GM13976 (cell line): ENCODE measurements around the gene MAEA.

Source experiments
- DNase-seq: peaks from one replicate; pipeline ENCODE4 v3.0.0; 2012; ENCODE audit warnings: low spot score
- CTCF ChIP-seq: IDR thresholded peaks from 2 replicates; pipeline ENCODE4 v1.5.1; 2012; ENCODE audit warnings: borderline replicate concordance, mild to moderate bottlenecking; ENCODE audit not compliant: insufficient read depth; ENCODE audit errors: extremely low read depth, missing control alignments, control extremely low read depth
- in situ Hi-C: fragments of 300-500 bp; cut with MboI; formaldehyde crosslinking; loops from one replicate; pipeline ENCODE4 v1.12.0; 2022; ENCODE audit warnings: low sequenced_read_pairs, mixed read lengths, inconsistent platforms; ENCODE audit not compliant: unreplicated experiment

The MAEA gene

GRCh38 chr4:1342003-1342402 is 52.3 kb downstream of the MAEA start:
- no peak for TF ChIP-seq CTCF
- in situ Hi-C loops: loop anchor here (10.0 kb wide), 1 partner anchor 207 kb away; no protein-coding TSS in a partner anchor
- DNase-seq: no peak

DNA sequence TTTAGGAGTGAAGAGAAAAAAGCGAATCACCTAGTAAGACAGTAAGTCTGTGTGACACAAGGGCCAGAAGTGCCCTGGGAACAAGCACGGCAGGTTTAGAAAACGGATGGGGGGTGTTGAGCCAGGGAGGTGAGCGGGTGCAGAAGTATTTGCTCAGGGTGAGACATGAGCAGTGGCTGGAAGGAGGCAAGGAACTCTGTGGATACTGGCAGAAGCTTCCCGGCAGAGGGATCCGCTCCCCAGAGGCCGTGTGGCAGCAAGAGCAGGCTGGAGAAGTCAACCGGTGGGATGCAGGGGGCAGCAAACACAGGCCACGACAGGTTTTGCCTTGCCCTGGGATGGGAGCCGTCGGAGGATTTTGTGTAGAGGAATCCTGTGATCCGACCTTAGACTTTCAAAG is 55.0 kb downstream of the MAEA start:
- no peak for DNase-seq
- TF ChIP-seq CTCF: no peak
- in situ Hi-C loops: loop anchor here (10.0 kb wide), 1 partner anchor 210 kb away; no protein-coding TSS in a partner anchor

DNA sequence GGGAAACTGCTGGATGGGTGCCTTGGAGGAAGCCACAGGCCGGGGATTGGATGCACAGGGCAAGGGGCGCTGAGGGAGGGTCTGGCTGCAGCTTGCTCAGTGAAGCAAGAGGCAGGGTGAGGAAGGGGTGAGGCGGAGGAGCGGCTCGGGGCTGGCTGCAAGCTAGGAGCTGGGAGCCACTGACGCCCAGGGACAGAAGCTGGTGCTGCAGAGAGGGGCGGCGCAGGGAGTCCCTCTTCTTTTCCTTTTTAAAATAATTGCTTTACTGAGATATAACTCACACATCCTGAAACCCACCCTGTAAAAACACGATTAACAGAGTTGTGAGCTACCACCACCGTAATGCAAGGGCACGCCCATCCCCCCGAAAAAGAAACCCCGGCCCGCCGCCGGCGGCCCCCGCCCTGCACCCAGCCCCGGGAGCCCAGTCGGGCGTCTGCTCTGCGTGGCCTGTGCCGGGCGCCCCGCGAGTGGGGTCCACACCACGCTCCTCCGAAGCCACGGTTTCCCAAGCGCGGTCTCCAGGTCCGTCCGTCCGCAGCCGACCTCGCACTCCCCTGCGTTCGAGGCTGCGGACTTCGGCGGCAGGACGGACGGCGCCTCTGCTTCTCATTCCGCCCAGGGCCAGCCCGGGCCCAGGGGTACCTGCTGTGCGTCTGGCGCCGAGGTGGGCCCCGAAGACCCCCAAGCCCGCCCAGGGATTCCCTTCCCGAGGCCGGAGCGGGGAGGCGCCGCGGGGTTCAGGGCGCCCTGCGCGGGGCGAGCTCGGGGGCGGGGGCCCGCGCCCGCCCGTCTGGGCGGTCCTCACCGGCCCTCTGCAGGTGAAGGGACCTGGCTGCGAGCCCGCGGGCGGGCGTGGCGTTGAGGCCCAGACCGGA is 56.5 kb downstream of the MAEA start:
- in situ Hi-C loops: loop anchor here (10.0 kb wide), 1 partner anchor 211 kb away; no protein-coding TSS in a partner anchor
- TF ChIP-seq CTCF: peak; percentile 30
- peak; percentile 66 for DNase-seq

GRCh38 chr4:1346781-1347409 is 57.2 kb downstream of the MAEA start, which contains the start of gene UVSSA:
Gene UVSSA (plus strand): TSS chr4:1347208. CDS start chr4:1348092, 884 bp downstream.
- TF ChIP-seq CTCF: no peak
- in situ Hi-C loops: loop anchor here (10.0 kb wide), 1 partner anchor 212 kb away; no protein-coding TSS in a partner anchor
- peak; percentile 100 for DNase-seq

DNA sequence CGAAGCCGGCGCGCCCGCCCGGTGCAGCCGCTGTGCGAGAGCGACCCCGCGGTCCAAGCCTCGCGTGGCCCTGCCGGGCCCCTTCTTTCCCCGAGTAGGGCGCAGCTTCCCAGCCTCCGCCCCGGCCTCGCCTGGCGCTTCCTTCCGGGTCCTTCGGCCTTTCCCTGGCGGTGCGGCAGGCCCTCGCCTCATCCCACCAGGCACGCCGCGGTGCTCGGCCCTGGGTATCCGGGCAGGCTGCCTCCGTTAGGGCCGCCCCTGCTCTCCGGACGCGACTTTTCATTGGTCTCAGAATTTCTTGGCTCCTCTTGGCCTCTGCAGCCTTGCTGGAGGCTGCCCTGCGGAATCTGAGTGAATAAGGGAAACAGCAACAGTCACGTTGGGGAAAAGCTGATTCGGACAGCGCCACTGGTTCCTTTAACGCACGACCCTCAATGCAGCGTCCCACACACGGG is 57.7 kb downstream of the MAEA start:
- peak; percentile 83 for DNase-seq
- no peak for TF ChIP-seq CTCF
- in situ Hi-C loops: loop anchor here (10.0 kb wide), 1 partner anchor 213 kb away; no protein-coding TSS in a partner anchor

DNA sequence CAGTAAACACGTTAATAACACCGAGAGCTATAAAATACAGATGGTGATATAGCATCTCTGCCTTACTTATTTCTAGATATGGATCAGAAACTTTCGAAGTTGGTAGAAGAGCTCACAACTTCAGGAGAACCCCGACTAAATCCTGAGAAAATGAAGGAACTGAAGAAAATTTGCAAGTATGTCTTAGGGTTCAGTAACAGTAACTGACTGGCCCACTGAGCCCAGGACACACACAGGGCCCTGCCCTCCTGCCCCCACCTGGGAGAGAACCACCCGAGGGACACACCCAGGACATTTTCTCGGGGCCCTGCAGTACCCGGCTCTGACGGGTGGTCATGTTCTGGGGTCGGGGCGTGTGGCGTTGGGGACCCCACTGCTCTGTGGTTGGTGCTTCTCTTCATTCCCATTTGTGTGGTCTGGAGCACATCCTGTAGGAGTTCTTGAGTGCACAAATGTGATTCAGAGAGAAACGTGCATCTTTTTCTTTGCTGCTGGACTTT is 58.4 kb downstream of the MAEA start:
- in situ Hi-C loops: loop anchor here (10.0 kb wide), 1 partner anchor 213 kb away; no protein-coding TSS in a partner anchor
- DNase-seq: no peak
- no peak for TF ChIP-seq CTCF
